Activated CD4-positive, alpha-beta T cell treated with anti-CD3 and anti-CD28 coated beads for 4 hours (primary cell): ENCODE results near the gene WDR93.
A peak's percentile ranks its signal among the peaks of the same experiment; 100 is the strongest.
"Not testable (repeated sequence)": the region's sequence is repeated elsewhere in the genome, so short reads cannot be mapped to it uniquely, and the experiment has no call there.

Experiments used
- DNase-seq, 2 donors: peaks; one replicate each; pipeline ENCODE4 v3.0.0-alpha.2; 2020

The WDR93 gene

GRCh38 chr15:89775815-89776214, 85.2 kb downstream of the WDR93 start:
- no peak for DNase-seq

GRCh38 chr15:89776274-89777072, 85.9 kb downstream of the WDR93 start, which contains the start of gene MESP2:
Gene MESP2 (plus strand): TSS chr15:89776332. CDS start chr15:89776358, 26 bp downstream.
- DNase-seq, result peak; percentile 30 to 45

DNA sequence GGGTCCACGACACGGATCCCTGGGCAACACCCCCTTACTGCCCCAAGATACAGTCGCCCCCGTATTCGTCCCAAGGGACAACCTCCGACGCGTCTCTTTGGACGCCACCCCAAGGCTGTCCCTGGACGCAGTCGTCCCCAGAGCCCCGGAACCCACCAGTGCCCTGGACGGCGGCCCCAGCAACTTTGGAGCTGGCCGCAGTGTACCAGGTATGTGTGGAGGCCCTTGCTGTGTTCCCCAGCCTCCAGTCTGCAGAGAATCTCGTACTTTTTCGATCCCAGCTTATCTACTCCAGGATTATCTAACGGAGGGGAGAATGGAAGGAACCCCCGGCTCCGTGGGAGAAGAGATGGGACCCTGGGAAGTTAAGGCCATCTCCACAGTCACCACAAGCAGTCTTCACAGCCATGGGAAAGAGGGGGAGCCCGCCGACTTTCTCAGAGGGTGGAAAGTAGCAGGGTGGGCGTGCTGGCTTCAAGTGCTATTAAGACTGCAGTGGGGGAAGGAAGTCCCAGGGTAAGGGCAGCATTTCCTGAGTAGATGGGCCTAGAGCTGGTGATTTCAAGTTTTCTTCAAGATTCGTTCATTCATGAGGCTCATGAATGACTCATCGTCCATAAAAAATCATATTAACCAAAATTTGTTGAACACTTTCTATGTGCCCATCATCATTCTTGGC, 86.6 kb downstream of the WDR93 start:
- DNase-seq, result no peak

- no peak for DNase-seq
Measured at GRCh38 chr15:89777782-89778380, 87.3 kb downstream of the WDR93 start.

- DNase-seq, result no peak
Measured at GRCh38 chr15:89778861-89779260, 88.2 kb downstream of the WDR93 start.

DNA sequence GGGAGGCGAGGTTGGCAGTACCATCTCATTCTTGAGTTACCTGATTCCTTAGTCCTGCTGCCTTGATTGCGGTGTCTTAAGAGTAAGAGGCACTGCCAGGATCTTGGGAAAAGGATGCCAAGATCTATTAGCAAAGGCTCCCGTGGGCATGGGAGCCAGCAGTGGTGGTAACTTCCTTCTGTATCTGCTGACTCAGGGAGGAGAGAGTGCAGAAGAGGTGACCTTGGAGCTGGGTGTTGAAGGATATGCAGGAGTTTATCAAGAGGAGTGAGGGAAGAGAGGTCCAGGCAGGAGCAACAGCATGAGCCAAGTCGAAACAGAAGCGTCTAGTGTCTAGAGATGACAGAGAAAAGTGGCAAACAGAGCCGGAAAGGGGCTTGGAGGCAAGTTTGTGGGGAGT, 90.0 kb downstream of the WDR93 start:
- DNase-seq, result no peak

DNA sequence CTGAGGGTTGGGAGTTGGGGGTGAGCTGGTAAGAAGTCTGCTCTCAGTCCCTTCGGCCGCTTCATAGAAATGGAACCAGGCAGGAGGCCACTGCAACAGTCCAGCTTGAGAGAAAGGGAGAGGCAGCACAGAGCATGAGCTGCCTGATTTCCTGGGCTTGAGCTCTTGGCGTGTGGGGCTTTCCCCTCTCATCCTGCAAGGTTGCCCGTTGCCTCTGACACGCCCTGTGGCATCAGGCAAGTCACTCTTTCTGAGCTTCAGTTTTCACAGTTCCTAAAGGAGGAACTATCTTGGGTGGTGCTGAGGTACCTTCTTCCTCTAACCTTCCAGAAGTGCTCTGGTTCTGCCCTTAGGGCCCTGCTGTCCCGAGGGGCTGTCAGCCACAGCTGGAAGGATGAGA, 90.4 kb downstream of the WDR93 start:
- no peak for DNase-seq

GRCh38 chr15:89781891-89782618, 91.4 kb downstream of the WDR93 start:
- no peak for DNase-seq

- not testable (repeated sequence) for DNase-seq
Measured at GRCh38 chr15:89782619-89782950, 92.0 kb downstream of the WDR93 start.

- no peak for DNase-seq
Measured at GRCh38 chr15:89783111-89783860, 92.7 kb downstream of the WDR93 start.

- DNase-seq, result no peak
Measured at GRCh38 chr15:89783861-89784685, 93.5 kb downstream of the WDR93 start.

GRCh38 chr15:89784686-89784960, 94.0 kb downstream of the WDR93 start:
- no peak for DNase-seq

- no peak for DNase-seq
Measured at GRCh38 chr15:89785064-89785773, 94.6 kb downstream of the WDR93 start.

DNA sequence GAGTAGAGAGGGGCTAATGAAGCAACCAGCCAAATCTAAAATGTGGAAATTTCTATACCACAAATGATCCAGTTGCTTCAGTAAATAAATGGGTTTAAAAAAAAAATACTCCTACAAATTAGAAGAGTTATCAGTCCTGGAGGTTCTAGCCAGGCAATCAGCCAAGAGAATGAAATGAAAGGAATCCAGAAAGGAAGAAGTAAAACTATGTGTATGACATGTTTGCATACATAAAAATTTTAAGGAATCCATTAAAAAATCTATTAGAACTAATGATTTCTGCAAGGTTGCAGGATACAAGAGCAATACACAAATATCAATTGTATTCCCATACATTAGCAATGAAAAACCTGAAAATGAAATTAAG, 95.1 kb downstream of the WDR93 start:
- no peak for DNase-seq

GRCh38 chr15:89787944-89788343, 97.3 kb downstream of the WDR93 start:
- no peak for DNase-seq

DNA sequence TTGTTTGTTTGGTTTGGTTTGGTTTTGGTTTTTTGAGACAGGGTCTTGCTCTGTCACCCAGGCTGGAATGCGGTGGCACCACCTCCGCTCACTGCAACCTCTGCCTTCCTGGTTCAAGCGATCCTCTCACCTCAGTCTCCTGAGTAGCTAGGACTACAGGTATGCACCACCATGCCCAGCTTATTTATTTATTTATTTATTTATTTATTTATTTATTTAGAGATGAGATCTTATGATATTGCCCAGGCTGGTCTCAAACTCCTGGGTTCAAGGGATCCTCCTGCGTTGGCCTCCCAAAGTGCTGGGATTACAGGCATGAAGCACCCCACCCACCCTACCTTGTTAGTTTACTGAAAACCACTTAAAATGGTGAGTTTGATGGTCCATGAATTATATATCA, 98.0 kb downstream of the WDR93 start:
- DNase-seq, result not testable (repeated sequence)

DNA sequence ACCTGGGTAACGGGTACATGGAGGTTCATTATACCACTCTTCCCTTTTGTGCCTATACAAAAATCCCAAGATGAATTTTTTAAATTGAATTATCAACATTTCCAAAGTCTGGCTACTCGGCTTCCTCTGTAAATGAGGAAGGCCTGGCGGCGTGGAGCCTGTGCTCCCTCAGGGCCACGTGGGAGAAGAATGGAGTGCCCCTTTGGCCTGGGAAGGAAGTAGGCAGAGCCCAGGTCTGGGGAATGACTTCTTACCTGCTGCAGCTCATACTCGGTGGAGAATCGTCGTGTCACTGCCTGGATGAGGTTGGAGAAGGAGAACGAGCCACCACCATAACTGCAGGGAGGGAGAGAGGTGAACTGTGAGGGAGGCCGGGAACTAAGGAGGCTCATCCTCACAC, 99.6 kb downstream of the WDR93 start:
- DNase-seq, result no peak

DNA sequence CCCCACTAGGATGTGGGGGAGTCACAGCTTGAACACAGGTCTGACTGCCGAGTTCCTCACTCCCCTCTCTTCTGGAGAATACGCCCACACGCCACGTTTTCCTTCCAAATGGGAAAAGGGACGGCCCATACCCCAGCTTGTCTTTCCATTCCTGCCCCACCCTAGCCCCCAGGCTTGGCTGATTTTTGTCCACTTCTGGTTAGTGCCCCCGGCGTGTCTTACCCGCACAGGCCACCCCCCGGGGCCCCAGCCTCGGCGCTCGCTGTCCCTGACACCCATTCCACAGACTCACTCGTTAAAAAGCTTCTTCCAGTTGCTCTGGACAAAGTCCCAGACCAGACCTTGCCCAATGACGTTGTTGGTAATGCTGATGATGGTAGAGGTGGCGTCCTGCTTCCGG, 100.0 kb downstream of the WDR93 start:
- DNase-seq, result no peak

DNA sequence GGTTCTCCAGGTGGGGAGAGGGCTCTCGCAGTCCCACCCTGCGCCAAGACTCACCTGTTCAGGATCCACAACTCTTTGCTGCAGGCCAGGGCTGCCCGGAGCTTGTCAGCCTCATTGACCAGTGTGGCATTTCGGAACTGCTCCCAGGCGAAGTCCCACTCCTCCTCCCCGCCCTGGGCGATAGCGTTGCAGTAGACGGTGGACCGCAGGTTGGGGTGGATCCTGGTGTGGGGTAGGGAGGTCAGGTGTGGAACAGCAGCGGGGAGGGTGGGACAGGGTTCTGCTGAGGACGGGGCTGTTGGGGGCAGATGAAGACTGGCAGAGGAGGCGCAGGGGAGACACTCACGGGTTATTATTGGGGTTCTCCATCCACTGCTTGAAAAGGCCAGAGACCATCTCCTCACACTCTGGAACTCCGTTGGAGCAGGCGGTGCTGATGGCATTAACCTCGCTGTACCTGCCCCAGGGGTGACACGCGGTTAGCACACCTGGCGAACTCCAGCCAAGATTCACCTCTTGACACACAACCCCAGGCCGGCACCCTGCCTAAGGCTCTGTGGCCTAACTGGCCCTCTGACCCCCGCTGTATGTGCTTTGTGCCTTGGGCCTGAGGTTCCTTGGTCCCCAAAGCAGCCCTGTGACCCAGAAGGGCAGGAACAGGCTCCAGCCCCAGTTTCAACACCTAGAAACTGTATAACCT, 101.6 kb downstream of the WDR93 start:
- DNase-seq, result no peak
